ENCODE measurements around the gene STAP1. TPM values are rescaled to one million over a fixed set of nuclear protein-coding genes. Genes with fewer than 3 reads are reported as not detected.
A peak's percentile ranks its signal among the peaks of the same experiment; 100 is the strongest.
"Not testable (repeated sequence)": the region's sequence is repeated elsewhere in the genome, so short reads cannot be mapped to it uniquely, and the experiment has no call there.

Gene STAP1
- total RNA-seq, 2 experiments from 2014 or later = 88.4 to 111 TPM

DNA sequence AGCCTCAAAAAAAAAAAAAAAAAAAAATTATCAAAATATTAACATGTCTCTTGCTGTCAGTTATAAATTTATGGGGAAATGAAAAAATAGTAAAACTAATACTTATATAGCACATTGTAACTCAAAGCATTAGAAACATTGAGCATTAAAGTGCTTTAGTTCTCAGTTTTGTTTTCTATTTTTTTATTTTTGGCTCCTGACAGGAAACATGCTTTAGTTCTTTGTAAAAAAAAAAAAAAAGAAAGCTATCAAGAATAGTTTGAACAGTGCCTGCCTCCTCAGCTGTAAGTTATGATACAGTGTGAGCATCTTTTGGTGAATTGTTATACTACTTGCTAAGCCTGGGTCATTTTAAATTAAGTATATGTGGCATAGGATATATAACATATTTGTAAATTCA is 8.1 kb upstream of the STAP1 start:
- intact Hi-C loops (cut with micrococcal nuclease; ENCODE audit: unreplicated experiment) = no loop called here
- Histone ChIP-seq H4K20me1 (ENCODE audit: insufficient read depth, low read length) (no peaks in the 10 kb centered on the region), H2AFZ (ENCODE audit: low read length) (peak overlapping the region; percentile 94), H3K9me2 (ENCODE audit: insufficient read depth, low read length) (no peaks in the 10 kb centered on the region), H3K27ac (ENCODE audit: low read depth, low read length, poor library complexity, severe bottlenecking) (peak overlapping the region; percentile 73), H3K4me2 (ENCODE audit: low read length) (peak overlapping the region; percentile 68), H3K9me3 (ENCODE audit: low read length) (no peaks in the 10 kb centered on the region), H3K79me2 (ENCODE audit: insufficient read depth, low read depth, low read length) (no peaks in the 10 kb centered on the region; the same call in 1 of the 2 replicates), H3K4me1 (ENCODE audit: insufficient read depth, low read length, poor library complexity, severe bottlenecking) (peaks cover 74% of the 10 kb centered on the region), H3K36me3 (ENCODE audit: insufficient read depth, low read length) (no peaks in the 10 kb centered on the region), H3K4me3 (ENCODE audit: low read depth, low read length, poor library complexity, severe bottlenecking) (peak overlapping the region; percentile 42)
- ChIA-PET POLR2A (interaction anchor here (0.5 to 1.6 kb wide), 12 partner anchors 9 to 794 kb away, joined by 3 to 5 read pairs (median 3); no protein-coding TSS in a partner anchor), CTCF (ENCODE audit: unreplicated experiment) (no interaction called here)
- peak; percentile 50 for DNase-seq (ENCODE audit: low spot score)
- no TSS peak for BruUV-seq (replicated peaks)
- TF ChIP-seq, protein P1, sequence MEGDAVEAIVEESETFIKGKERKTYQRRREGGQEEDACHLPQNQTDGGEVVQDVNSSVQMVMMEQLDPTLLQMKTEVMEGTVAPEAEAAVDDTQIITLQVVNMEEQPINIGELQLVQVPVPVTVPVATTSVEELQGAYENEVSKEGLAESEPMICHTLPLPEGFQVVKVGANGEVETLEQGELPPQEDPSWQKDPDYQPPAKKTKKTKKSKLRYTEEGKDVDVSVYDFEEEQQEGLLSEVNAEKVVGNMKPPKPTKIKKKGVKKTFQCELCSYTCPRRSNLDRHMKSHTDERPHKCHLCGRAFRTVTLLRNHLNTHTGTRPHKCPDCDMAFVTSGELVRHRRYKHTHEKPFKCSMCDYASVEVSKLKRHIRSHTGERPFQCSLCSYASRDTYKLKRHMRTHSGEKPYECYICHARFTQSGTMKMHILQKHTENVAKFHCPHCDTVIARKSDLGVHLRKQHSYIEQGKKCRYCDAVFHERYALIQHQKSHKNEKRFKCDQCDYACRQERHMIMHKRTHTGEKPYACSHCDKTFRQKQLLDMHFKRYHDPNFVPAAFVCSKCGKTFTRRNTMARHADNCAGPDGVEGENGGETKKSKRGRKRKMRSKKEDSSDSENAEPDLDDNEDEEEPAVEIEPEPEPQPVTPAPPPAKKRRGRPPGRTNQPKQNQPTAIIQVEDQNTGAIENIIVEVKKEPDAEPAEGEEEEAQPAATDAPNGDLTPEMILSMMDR (conservative IDR thresholded peaks at IDR 0.05; ENCODE audit: low read length) = no peak
- TF ChIP-seq EZH2phosphoT487 (IDR thresholded peaks at IDR 0.05; ENCODE audit: borderline replicate concordance, low read depth, low read length) = no peak

DNA sequence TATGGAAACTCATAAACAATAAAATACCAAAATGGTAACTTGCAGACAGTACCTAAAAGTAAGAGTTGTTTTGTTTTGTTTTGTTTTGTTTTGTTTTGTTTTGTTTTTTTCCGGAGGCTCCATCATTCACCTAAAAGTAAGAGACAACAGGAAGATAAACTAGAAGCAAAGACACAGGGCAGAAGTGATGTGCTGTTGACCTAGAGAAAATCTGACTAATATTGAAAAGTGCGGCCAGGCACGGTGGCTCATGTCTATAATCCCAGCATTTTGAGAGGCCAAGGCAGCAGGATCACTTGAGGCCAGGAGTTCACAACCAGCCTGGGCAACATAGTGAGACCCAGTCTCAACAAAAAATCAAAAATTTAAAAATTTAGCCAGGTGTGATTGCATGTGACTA is 7.7 kb upstream of the STAP1 start:
- POLR2A ChIA-PET = interaction anchor here (0.6 to 1.6 kb wide), 8 partner anchors 9 to 246 kb away, joined by 3 to 5 read pairs (median 4); no protein-coding TSS in a partner anchor
- intact Hi-C loops (cut with micrococcal nuclease; ENCODE audit: unreplicated experiment) = no loop called here

DNA sequence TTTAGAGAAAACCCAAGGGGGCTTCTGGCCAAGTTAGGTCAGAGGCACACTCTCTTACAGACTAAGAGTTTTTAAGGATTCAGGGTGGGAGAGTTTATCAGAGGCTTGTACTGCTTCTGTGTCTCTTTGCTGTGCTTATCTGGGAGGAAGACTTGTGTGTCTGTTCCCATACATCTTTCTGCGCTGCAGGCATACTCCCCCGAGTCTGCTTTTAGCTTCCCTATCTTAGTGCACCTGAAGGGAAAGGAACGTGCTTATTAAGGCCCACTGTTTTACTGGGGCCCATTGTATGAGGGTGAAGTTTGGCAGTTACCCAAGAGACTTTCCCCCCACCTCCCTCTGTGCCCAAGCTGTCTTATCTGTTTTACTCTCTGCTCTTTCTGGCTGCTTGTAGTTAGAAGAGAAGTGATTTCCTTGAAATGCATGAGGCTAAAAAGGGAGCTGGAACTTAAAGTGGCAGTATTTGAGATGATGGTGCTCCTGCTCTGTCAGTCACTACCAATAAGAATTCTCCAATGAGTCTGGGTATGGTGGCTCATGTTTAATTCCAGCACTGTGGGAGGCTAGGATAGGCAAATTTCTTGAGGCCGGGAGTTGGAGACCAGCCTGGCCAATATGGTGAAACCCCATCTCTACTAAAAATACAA is 6.3 kb upstream of the STAP1 start:
- H3K27ac ChIP-seq (ENCODE audit: low read depth, low read length, poor library complexity, severe bottlenecking) = peak overlapping the region; percentile 31
- H3K36me3 ChIP-seq (ENCODE audit: insufficient read depth, low read length); CTCF ChIA-PET (ENCODE audit: unreplicated experiment); H4K20me1 ChIP-seq (ENCODE audit: insufficient read depth, low read length); BruUV-seq (replicated peaks); H3K9me2 ChIP-seq (ENCODE audit: insufficient read depth, low read length); H3K79me2 ChIP-seq (ENCODE audit: insufficient read depth, low read depth, low read length); DNase-seq (ENCODE audit: low spot score); H3K4me3 ChIP-seq (ENCODE audit: low read depth, low read length, poor library complexity, severe bottlenecking); intact Hi-C loops (cut with micrococcal nuclease; ENCODE audit: unreplicated experiment); H3K9me3 ChIP-seq (ENCODE audit: low read length): not testable (repeated sequence)
- POLR2A ChIA-PET = interaction anchor here (0.6 to 10.6 kb wide), 13 partner anchors 8 to 151 kb away, joined by 3 to 94 read pairs (median 4); partner anchors contain the start of gene CENPC
- peaks cover 78% of the 10 kb centered on the region for H3K4me1 ChIP-seq (ENCODE audit: insufficient read depth, low read length, poor library complexity, severe bottlenecking)
- peak overlapping the region; percentile 93 for H2AFZ ChIP-seq (ENCODE audit: low read length)
- H3K4me2 ChIP-seq (ENCODE audit: low read length) = peak overlapping the region; percentile 32

More for the DNA sequence above, 7.7 kb upstream of the STAP1 start:
- Histone ChIP-seq H3K4me3 (ENCODE audit: low read depth, low read length, poor library complexity, severe bottlenecking) (peak overlapping the region; percentile 42), H3K79me2 (ENCODE audit: insufficient read depth, low read depth, low read length) (no peaks in the 10 kb centered on the region; the same call in 1 of the 2 replicates), H2AFZ (ENCODE audit: low read length) (peak overlapping the region; percentile 94), H3K9me2 (ENCODE audit: insufficient read depth, low read length) (no peaks in the 10 kb centered on the region), H4K20me1 (ENCODE audit: insufficient read depth, low read length) (no peaks in the 10 kb centered on the region), H3K4me2 (ENCODE audit: low read length) (peak overlapping the region; percentile 68), H3K9me3 (ENCODE audit: low read length) (no peaks in the 10 kb centered on the region), H3K4me1 (ENCODE audit: insufficient read depth, low read length, poor library complexity, severe bottlenecking) (peaks cover 77% of the 10 kb centered on the region), H3K36me3 (ENCODE audit: insufficient read depth, low read length) (no peaks in the 10 kb centered on the region), H3K27ac (ENCODE audit: low read depth, low read length, poor library complexity, severe bottlenecking) (peak overlapping the region; percentile 73)
- BruUV-seq (replicated peaks) = no TSS peak
- CTCF ChIA-PET (ENCODE audit: unreplicated experiment) = no interaction called here
- TF ChIP-seq EZH2phosphoT487 (IDR thresholded peaks at IDR 0.05; ENCODE audit: borderline replicate concordance, low read depth, low read length) = no peak
- TF ChIP-seq, protein P1 (conservative IDR thresholded peaks at IDR 0.05; ENCODE audit: low read length) = no peak
- DNase-seq (ENCODE audit: low spot score) = no peak
